ENCODE results near the gene ZNHIT3.

- TF ChIP-seq CTCF (conservative IDR thresholded peaks at IDR 0.05; ENCODE audit: low read depth in 2 of 2) (no peak), CREB1 (CRISPR knock-in tag; IDR thresholded peaks at IDR 0.05; ENCODE audit: low read depth) (no peak), POLR2AphosphoS5 (IDR thresholded peaks at IDR 0.05; ENCODE audit: low read depth) (peak; percentile 78), EZH2 (IDR thresholded peaks at IDR 0.05; ENCODE audit: low read depth, unreplicated experiment) (no peak), EZH2phosphoT487 (IDR thresholded peaks at IDR 0.05; ENCODE audit: unreplicated experiment) (no peak), ETS1 (IDR thresholded peaks at IDR 0.05) (no peak), ZNF331 (CRISPR knock-in tag; IDR thresholded peaks at IDR 0.05; ENCODE audit: low read depth) (no peak), REST (IDR thresholded peaks at IDR 0.05; ENCODE audit: unreplicated experiment) (no peak), JUNB (IDR thresholded peaks at IDR 0.05; ENCODE audit: unreplicated experiment) (no peak), ZNF462 (CRISPR knock-in tag; IDR thresholded peaks at IDR 0.05) (no peak), ZNF114 (CRISPR knock-in tag; IDR thresholded peaks at IDR 0.05) (no peak)
These were observed 58.0 kb downstream of the ZNHIT3 start, which contains the start of gene GGNBP2 for GRCh38 chr17:36544307-36545076.
